ENCODE measurements around the gene ADAMTS17.
"Not testable (repeated sequence)": the region's sequence is repeated elsewhere in the genome, so short reads cannot be mapped to it uniquely, and the experiment has no call there.

ADAMTS17 gene

GRCh38 chr15:99993681-99994131 lies 348.1 kb downstream of the ADAMTS17 start:
- DNase-seq (ENCODE audit: low read depth) = no peak

GRCh38 chr15:99993262-99993661 lies 348.5 kb downstream of the ADAMTS17 start:
- DNase-seq (ENCODE audit: low read depth) = no peak

- DNase-seq (ENCODE audit: low read depth) = no peak
These were observed 349.1 kb downstream of the ADAMTS17 start for GRCh38 chr15:99992611-99993231.

GRCh38 chr15:99989095-99989494 lies 352.7 kb downstream of the ADAMTS17 start:
- DNase-seq (ENCODE audit: low read depth) = no peak

- no peak for DNase-seq (ENCODE audit: low read depth)
These were observed 354.1 kb downstream of the ADAMTS17 start for GRCh38 chr15:99987701-99988100.

GRCh38 chr15:99987119-99987506 lies 354.7 kb downstream of the ADAMTS17 start:
- DNase-seq (ENCODE audit: low read depth) = no peak

GRCh38 chr15:99986297-99987118 lies 355.3 kb downstream of the ADAMTS17 start:
- DNase-seq (ENCODE audit: low read depth) = no peak

- no peak for DNase-seq (ENCODE audit: low read depth)
These were observed 355.9 kb downstream of the ADAMTS17 start for GRCh38 chr15:99985878-99986277.

- no peak for DNase-seq (ENCODE audit: low read depth)
These were observed 357.1 kb downstream of the ADAMTS17 start for GRCh38 chr15:99984491-99985243.

GRCh38 chr15:99983886-99984286 lies 357.9 kb downstream of the ADAMTS17 start:
- no peak for DNase-seq (ENCODE audit: low read depth)

- no peak for DNase-seq (ENCODE audit: low read depth)
These were observed 358.4 kb downstream of the ADAMTS17 start for GRCh38 chr15:99983171-99983885.

GRCh38 chr15:99982662-99983061 lies 359.1 kb downstream of the ADAMTS17 start:
- no peak for DNase-seq (ENCODE audit: low read depth)

- no peak for DNase-seq (ENCODE audit: low read depth)
These were observed 359.7 kb downstream of the ADAMTS17 start for GRCh38 chr15:99981839-99982658.

- no peak for DNase-seq (ENCODE audit: low read depth)
These were observed 360.6 kb downstream of the ADAMTS17 start for GRCh38 chr15:99981191-99981647.

GRCh38 chr15:99980752-99981151 lies 361.0 kb downstream of the ADAMTS17 start:
- no peak for DNase-seq (ENCODE audit: low read depth)

GRCh38 chr15:99979886-99980285 lies 361.9 kb downstream of the ADAMTS17 start:
- DNase-seq (ENCODE audit: low read depth) = not testable (repeated sequence)

- no peak for DNase-seq (ENCODE audit: low read depth)
These were observed 362.4 kb downstream of the ADAMTS17 start for GRCh38 chr15:99979371-99979770.

GRCh38 chr15:99978426-99978825 lies 363.3 kb downstream of the ADAMTS17 start:
- DNase-seq (ENCODE audit: low read depth) = no peak

GRCh38 chr15:99977929-99978328 lies 363.8 kb downstream of the ADAMTS17 start:
- no peak for DNase-seq (ENCODE audit: low read depth)

GRCh38 chr15:99976811-99977271 lies 364.9 kb downstream of the ADAMTS17 start:
- DNase-seq (ENCODE audit: low read depth) = no peak

GRCh38 chr15:99976000-99976399 lies 365.8 kb downstream of the ADAMTS17 start:
- DNase-seq (ENCODE audit: low read depth) = no peak
